ENCODE data around the gene TACC3.

The TACC3 gene

DNA sequence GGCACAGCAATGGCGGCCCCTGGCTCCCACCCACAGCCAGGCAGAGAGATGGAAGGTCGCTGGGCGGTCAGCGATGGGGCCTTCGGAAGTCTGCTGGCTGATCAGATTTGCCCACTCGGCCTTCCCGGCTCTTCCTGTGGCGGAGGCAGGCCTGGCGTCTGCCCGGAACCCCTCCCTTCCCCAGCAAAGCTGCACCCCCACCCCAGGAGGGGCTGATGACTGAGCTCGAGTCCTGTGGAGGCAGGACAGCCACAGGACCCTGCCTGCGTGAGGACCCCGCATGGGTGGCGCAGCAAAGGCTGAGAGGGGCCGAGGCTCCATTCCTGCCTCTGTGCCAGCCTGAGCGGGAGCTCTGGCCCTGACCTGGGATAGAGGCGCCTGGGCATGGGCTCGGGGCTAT, 34.8 kb downstream of the TACC3 start:
- Histone ChIP-seq H3K27ac (ENCODE audit: low read depth, low read length) (no peak overlapping the region), H2AFZ (ENCODE audit: low read length, unreplicated experiment) (no peak overlapping the region), H3K27me3 (ENCODE audit: insufficient read depth, low read length) (no peaks in the 10 kb centered on the region), H3K4me3 (ENCODE audit: low read depth, low read length) (no peak overlapping the region), H3K4me1 (ENCODE audit: control insufficient read depth, insufficient read depth, low read length, unreplicated experiment) (no peaks in the 10 kb centered on the region), H3K79me2 (ENCODE audit: control insufficient read depth, insufficient read depth, low read length, unreplicated experiment) (no peaks in the 10 kb centered on the region), H3K36me3 (ENCODE audit: insufficient read depth, low read length) (no peaks in the 10 kb centered on the region)

DNA sequence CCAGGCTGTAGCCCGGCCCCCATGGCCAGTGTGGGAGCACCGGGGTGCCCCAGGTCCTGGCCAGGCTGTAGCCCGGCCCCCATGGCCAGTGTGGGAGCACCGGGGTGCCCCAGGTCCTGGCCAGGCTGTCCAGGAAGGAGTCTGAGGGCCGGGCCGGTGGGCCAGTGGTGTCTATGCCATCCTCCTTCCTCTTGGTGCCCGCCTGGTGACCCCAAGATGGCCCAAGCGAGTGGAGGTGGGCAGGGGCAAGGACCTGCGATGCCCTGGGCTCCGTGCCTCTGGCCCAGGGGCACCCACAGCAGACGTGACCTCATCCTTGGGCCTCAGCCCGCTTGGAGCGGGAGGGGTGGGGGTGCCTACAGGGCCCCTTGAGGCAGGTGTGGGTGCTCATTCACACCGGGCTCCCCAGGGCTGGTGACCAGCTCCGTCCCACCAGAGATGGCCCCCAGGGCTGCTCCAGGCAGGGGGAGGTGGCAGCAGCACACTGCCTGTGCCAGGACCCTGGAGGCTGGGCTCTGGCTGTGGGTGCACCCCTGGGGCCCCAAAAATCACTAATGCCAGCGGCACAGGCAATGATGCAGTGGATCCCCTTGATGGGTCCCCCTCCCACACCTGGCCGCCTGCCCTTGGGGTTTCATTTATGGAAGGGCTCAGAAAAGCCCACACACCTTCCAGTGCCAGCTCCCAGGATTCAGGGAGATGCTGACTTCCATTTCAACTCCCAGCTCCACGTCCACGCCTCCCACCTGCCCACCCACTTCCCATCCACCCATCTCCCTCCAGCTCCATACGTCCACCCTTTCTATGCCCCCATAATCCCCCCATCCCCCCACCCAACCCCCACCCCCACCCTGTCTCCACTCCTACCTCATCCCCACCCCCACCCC, 35.8 kb downstream of the TACC3 start:
- no peak overlapping the region for H2AFZ ChIP-seq (ENCODE audit: low read length, unreplicated experiment)
- H3K4me1 ChIP-seq (ENCODE audit: control insufficient read depth, insufficient read depth, low read length, unreplicated experiment): no peaks in the 10 kb centered on the region
- H3K79me2 ChIP-seq (ENCODE audit: control insufficient read depth, insufficient read depth, low read length, unreplicated experiment): no peaks in the 10 kb centered on the region
- no peak overlapping the region for H3K27ac ChIP-seq (ENCODE audit: low read depth, low read length)
- no peak overlapping the region for H3K4me3 ChIP-seq (ENCODE audit: low read depth, low read length)
- no peaks in the 10 kb centered on the region for H3K27me3 ChIP-seq (ENCODE audit: insufficient read depth, low read length)
- H3K36me3 ChIP-seq (ENCODE audit: insufficient read depth, low read length): no peaks in the 10 kb centered on the region

DNA sequence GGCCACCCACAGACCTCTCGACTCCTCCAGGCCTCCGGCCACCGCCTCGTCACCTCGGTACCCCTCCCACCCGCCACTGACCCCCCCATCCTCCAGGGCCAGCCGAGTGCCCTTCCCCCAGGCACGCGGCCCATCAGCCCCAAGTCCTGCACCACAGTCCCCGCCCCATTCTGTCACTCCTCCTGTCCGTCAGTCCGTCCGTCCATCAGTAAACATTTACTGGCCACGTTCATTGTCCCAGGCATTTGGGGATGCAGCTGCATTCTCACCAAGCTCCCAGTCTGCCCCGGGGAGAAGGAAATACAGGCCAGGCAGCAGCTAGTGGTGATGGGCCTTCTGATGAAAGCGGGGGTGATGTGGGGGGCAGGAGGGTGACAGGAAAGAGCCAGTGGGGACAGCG, 36.5 kb downstream of the TACC3 start:
- Histone ChIP-seq H3K27me3 (ENCODE audit: insufficient read depth, low read length) (no peaks in the 10 kb centered on the region), H3K27ac (ENCODE audit: low read depth, low read length) (no peak overlapping the region), H3K79me2 (ENCODE audit: control insufficient read depth, insufficient read depth, low read length, unreplicated experiment) (no peaks in the 10 kb centered on the region), H3K4me1 (ENCODE audit: control insufficient read depth, insufficient read depth, low read length, unreplicated experiment) (no peaks in the 10 kb centered on the region), H3K36me3 (ENCODE audit: insufficient read depth, low read length) (no peaks in the 10 kb centered on the region), H2AFZ (ENCODE audit: low read length, unreplicated experiment) (no peak overlapping the region), H3K4me3 (ENCODE audit: low read depth, low read length) (no peak overlapping the region)

DNA sequence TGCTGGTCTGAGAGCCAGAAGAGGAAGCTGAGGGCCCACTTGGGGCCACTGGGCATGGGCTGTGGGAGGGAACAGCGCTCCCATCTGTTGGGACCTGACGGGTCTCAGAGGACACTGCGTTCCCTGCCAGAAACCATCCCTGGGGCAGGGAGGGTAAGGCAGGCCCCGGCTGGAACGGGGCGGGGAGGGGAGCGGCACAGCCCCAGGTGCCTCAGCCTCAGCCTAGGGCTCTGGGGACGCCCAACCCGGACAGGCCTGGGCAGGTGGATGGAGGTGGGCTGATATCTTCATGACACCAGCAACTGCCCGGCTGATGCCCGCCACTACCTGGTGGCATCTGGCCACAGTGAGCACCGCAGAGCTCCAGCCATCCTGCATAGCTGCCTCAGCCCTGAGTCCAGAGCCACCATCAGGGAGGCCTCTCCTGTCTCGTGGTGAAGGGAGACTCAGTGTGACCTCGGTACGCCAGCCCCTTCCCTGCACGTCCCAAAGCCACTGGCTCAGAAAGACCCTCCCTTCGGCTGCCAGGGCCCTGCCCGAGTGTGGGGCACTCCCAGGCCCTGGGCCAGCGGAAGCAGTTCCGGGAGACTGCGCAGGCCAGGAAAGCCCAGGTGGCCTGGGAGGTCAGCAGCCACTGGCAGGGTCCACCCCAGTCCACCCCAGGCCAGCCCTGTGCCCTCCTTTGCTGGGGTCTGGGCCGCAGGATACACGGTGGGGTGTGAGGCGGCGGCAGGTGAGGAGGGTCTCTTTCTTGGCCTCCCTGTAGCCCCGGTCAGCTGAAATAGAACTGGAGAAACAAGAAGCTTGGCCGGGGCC, 37.2 kb downstream of the TACC3 start:
- H3K27ac ChIP-seq (ENCODE audit: low read depth, low read length): no peak overlapping the region
- no peak overlapping the region for H2AFZ ChIP-seq (ENCODE audit: low read length, unreplicated experiment)
- H3K4me3 ChIP-seq (ENCODE audit: low read depth, low read length): no peak overlapping the region
- no peaks in the 10 kb centered on the region for H3K79me2 ChIP-seq (ENCODE audit: control insufficient read depth, insufficient read depth, low read length, unreplicated experiment)
- no peaks in the 10 kb centered on the region for H3K4me1 ChIP-seq (ENCODE audit: control insufficient read depth, insufficient read depth, low read length, unreplicated experiment)
- no peaks in the 10 kb centered on the region for H3K27me3 ChIP-seq (ENCODE audit: insufficient read depth, low read length)
- no peaks in the 10 kb centered on the region for H3K36me3 ChIP-seq (ENCODE audit: insufficient read depth, low read length)

DNA sequence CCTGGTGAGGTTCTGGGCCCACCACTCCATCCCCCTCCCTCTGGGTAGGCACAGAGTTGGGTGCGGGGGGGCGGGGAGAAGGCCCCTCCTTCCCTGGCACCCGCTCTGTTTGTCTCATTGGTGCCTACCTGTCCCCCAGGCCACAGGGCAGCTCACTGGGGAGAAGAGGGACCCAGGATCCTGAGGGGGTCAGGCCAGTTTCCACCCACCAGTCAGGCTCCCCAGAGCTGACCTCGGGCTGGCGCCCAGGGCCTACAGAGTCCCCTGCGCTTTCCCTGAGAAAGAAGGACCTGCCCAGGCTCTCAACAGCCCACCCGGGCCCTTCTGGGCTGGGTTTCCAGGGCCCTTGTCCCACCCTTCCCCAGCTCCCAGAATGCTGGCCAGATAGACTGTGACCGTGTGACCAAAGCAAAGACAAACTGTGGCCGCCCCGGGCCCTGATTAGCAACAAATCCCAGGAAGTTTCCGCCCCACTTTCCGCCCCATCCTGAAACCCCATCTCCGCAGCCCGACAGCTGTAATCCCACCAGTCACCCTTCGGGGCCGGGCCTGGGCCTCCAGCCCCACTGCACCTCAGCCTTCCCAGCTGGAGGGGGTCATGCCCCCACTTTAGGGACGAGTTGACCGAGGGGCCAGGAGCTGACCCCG, 38.0 kb downstream of the TACC3 start:
- no peaks in the 10 kb centered on the region for H3K36me3 ChIP-seq (ENCODE audit: insufficient read depth, low read length)
- no peak overlapping the region for H3K4me3 ChIP-seq (ENCODE audit: low read depth, low read length)
- H3K4me1 ChIP-seq (ENCODE audit: control insufficient read depth, insufficient read depth, low read length, unreplicated experiment): peaks cover 3% of the 10 kb centered on the region
- no peak overlapping the region for H3K27ac ChIP-seq (ENCODE audit: low read depth, low read length)
- H3K79me2 ChIP-seq (ENCODE audit: control insufficient read depth, insufficient read depth, low read length, unreplicated experiment): no peaks in the 10 kb centered on the region
- no peak overlapping the region for H2AFZ ChIP-seq (ENCODE audit: low read length, unreplicated experiment)
- no peaks in the 10 kb centered on the region for H3K27me3 ChIP-seq (ENCODE audit: insufficient read depth, low read length)

DNA sequence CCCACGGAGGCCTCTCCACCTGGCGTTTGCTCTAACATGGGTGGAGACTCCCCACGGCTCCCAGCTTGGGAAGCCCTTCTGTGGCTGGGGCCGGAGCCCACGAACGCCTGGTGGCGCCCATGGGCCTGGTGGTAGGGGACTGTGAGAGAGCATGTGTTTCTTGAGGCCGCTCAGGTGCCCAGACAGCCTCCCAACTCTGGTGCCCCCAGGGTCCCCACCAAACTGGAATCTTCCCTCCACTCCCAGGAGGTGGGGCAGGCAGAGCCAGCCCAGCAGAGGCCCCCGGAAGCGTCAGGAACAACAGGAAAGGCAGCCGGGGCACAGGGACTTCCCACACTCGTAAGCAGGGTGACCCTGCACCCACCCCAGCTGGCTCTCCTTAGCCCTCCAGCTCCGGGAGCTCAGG, 38.5 kb downstream of the TACC3 start:
- Histone ChIP-seq H3K4me1 (ENCODE audit: control insufficient read depth, insufficient read depth, low read length, unreplicated experiment) (peaks cover 3% of the 10 kb centered on the region), H3K79me2 (ENCODE audit: control insufficient read depth, insufficient read depth, low read length, unreplicated experiment) (no peaks in the 10 kb centered on the region), H3K4me3 (ENCODE audit: low read depth, low read length) (no peak overlapping the region), H3K36me3 (ENCODE audit: insufficient read depth, low read length) (no peaks in the 10 kb centered on the region), H3K27ac (ENCODE audit: low read depth, low read length) (no peak overlapping the region), H2AFZ (ENCODE audit: low read length, unreplicated experiment) (no peak overlapping the region), H3K27me3 (ENCODE audit: insufficient read depth, low read length) (no peaks in the 10 kb centered on the region)

DNA sequence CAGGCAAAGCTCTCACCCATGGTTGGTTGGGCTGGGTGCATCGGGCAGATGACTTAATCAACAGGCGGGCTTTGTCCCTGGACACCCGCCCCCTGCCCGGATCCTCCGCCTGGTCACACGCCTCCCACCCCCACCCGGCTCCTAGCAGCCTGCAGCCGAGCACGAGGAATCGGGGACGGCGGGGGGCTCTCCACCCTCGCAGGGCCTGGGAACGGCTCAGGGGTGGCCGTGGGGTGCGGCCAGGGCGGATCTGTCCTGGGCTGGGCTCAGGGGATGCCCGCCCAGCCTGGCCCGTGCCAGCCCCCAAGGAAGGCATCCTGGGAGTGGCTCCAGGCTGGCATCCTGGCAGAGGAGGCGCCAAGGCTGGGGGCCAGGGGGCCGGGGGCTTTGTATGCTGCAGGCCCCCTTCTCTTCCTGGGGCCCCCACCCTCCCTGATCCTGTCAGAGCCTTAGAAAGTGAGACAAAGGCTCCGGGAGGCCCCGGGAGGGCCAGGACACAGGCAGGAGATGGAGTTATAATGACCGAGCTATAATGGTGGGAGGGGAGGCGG, 39.3 kb downstream of the TACC3 start:
- Histone ChIP-seq H2AFZ (ENCODE audit: low read length, unreplicated experiment) (peak overlapping the region; percentile 56), H3K4me1 (ENCODE audit: control insufficient read depth, insufficient read depth, low read length, unreplicated experiment) (peaks cover 3% of the 10 kb centered on the region), H3K27me3 (ENCODE audit: insufficient read depth, low read length) (no peaks in the 10 kb centered on the region), H3K36me3 (ENCODE audit: insufficient read depth, low read length) (no peaks in the 10 kb centered on the region), H3K27ac (ENCODE audit: low read depth, low read length) (no peak overlapping the region), H3K4me3 (ENCODE audit: low read depth, low read length) (no peak overlapping the region), H3K79me2 (ENCODE audit: control insufficient read depth, insufficient read depth, low read length, unreplicated experiment) (no peaks in the 10 kb centered on the region)

DNA sequence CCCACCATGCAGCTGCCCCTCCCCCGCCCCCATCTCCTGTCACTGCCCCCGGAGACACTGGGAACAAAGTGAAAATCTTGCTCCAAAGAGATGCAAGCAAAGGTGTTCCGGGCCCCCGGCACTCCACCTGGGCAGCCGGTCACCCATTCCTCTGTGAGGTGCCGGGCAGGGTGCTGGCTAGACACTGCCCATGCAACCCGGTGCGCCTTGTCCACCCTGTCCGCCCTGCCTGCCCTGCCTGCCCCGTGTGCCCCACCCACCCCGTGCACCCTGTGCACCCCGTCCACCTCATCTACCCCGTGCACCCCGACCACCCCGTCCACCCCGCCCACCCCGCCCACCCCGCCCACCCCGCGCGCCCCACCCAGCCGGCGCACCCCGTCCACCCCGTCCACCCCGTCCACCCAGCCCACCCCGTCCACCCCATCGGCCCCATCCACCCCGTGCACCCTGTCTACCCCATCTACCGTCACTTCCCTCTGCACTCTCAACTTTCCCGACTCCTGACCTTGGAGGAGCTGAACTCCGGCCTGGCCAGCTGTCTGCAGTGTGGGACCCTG, 39.9 kb downstream of the TACC3 start:
- H3K27ac ChIP-seq (ENCODE audit: low read depth, low read length): no peak overlapping the region
- no peak overlapping the region for H3K4me3 ChIP-seq (ENCODE audit: low read depth, low read length)
- no peaks in the 10 kb centered on the region for H3K27me3 ChIP-seq (ENCODE audit: insufficient read depth, low read length)
- H2AFZ ChIP-seq (ENCODE audit: low read length, unreplicated experiment): no peak overlapping the region
- no peaks in the 10 kb centered on the region for H3K36me3 ChIP-seq (ENCODE audit: insufficient read depth, low read length)
- H3K79me2 ChIP-seq (ENCODE audit: control insufficient read depth, insufficient read depth, low read length, unreplicated experiment): no peaks in the 10 kb centered on the region
- peaks cover 3% of the 10 kb centered on the region for H3K4me1 ChIP-seq (ENCODE audit: control insufficient read depth, insufficient read depth, low read length, unreplicated experiment)

DNA sequence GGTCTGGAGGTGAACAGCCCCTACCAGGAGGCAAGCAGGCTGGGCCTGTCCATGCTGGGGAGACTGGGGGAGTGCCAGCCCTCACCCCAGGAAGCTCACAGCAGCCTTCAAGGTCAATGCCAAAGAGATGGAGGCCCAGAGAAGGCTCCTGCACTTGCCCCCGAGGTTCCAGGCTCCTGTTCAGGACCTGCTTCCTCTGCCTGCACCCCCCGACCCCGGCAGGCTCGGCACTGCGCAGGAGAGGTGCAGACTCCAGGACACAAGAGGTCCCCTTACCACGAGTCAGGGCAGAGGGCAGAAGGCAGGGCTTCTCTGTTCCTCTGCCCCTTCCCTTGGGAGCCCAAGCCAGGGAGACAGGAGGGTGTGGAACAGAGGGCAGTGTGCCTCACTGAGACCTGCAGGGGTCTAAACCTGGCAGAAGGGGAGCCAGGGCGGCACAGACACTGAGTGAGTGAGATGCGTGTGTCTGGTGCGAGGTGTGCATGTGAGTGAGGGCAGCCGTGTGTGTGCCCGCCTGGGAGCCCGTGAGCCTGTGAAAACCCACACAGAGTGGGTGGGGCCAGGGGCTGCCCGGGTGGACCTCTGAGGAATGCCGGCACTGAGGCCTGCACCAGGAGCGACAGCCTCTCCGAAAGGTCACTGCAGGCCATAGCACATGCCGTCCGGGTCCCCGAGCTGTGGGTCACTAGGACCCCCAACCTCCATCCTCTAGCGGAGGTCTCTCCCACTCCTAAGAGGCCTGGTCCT, 41.1 kb downstream of the TACC3 start:
- no peaks in the 10 kb centered on the region for H3K79me2 ChIP-seq (ENCODE audit: control insufficient read depth, insufficient read depth, low read length, unreplicated experiment)
- H2AFZ ChIP-seq (ENCODE audit: low read length, unreplicated experiment): no peak overlapping the region
- H3K4me3 ChIP-seq (ENCODE audit: low read depth, low read length): no peak overlapping the region
- H3K4me1 ChIP-seq (ENCODE audit: control insufficient read depth, insufficient read depth, low read length, unreplicated experiment): peaks cover 3% of the 10 kb centered on the region
- H3K27ac ChIP-seq (ENCODE audit: low read depth, low read length): no peak overlapping the region
- H3K36me3 ChIP-seq (ENCODE audit: insufficient read depth, low read length): no peaks in the 10 kb centered on the region
- H3K27me3 ChIP-seq (ENCODE audit: insufficient read depth, low read length): no peaks in the 10 kb centered on the region

Measured in ACC112 (cell line).